ENCODE results near the gene CRAMP1. TPM values are rescaled to one million over a fixed set of nuclear protein-coding genes. Genes with fewer than 3 reads are reported as not detected.
"Not testable (repeated sequence)": the region's sequence is repeated elsewhere in the genome, so short reads cannot be mapped to it uniquely, and the experiment has no call there.

The CRAMP1 gene
- total RNA-seq, 2 experiments from 2014 or later = 15.1 to 15.7 TPM

GRCh38 chr16:1696863-1697262 lies 84.7 kb downstream of the CRAMP1 start:
- DNase-seq (no peak), ATAC-seq (no peak)
- no peaks in the 10 kb centered on the region for H3K4me1 Mint-ChIP-seq (ENCODE audit: low read depth)
- H3K27ac Mint-ChIP-seq = no peak overlapping the region
- no peaks in the 10 kb centered on the region for H3K9me3 Mint-ChIP-seq
- no peaks in the 10 kb centered on the region for H3K27me3 Mint-ChIP-seq
- H3K36me3 Mint-ChIP-seq (ENCODE audit: low read depth) = peaks cover 47% of the 10 kb centered on the region
- no peak overlapping the region for H3K4me3 Mint-ChIP-seq
- CTCF ChIA-PET = interaction anchor here (1.2 to 1.5 kb wide), 2 partner anchors 9 to 27 kb away, joined by 4 to 7 read pairs; partner anchors contain the start of gene MAPK8IP3
- POLR2A ChIA-PET = interaction anchor here (0.9 to 1.8 kb wide), 2 partner anchors 9 to 22 kb away, joined by 3 to 7 read pairs; partner anchors contain the start of gene MAPK8IP3
- intact Hi-C loops (cut with micrococcal nuclease) = no loop called here
- TF ChIP-seq CTCF (IDR thresholded peaks at IDR 0.05) = no peak

GRCh38 chr16:1698680-1699079 lies 86.5 kb downstream of the CRAMP1 start:
- ATAC-seq (no peak), DNase-seq (no peak)
- TF ChIP-seq CTCF (IDR thresholded peaks at IDR 0.05) = no peak
- ChIA-PET POLR2A (no interaction called here), CTCF (no interaction called here)
- no peaks in the 10 kb centered on the region for H3K4me1 Mint-ChIP-seq (ENCODE audit: low read depth)
- peaks cover 39% of the 10 kb centered on the region for H3K36me3 Mint-ChIP-seq (ENCODE audit: low read depth)
- no peak overlapping the region for H3K27ac Mint-ChIP-seq
- no peak overlapping the region for H3K4me3 Mint-ChIP-seq
- intact Hi-C loops (cut with micrococcal nuclease) = no loop called here
- H3K27me3 Mint-ChIP-seq = no peaks in the 10 kb centered on the region
- H3K9me3 Mint-ChIP-seq = no peaks in the 10 kb centered on the region

- ATAC-seq (no peak), DNase-seq (no peak)
- no peaks in the 10 kb centered on the region for H3K9me3 Mint-ChIP-seq
- H3K27ac Mint-ChIP-seq = no peak overlapping the region
- TF ChIP-seq CTCF (IDR thresholded peaks at IDR 0.05) = no peak
- POLR2A ChIA-PET = interaction anchor here (0.9 kb wide), 1 partner anchor 71 kb away, joined by 3 read pairs; the partner anchor contains the start of gene NME3
- peaks cover 7% of the 10 kb centered on the region for H3K4me1 Mint-ChIP-seq (ENCODE audit: low read depth)
- CTCF ChIA-PET = no interaction called here
- peaks cover 32% of the 10 kb centered on the region for H3K36me3 Mint-ChIP-seq (ENCODE audit: low read depth)
- no peak overlapping the region for H3K4me3 Mint-ChIP-seq
- no peaks in the 10 kb centered on the region for H3K27me3 Mint-ChIP-seq
- intact Hi-C loops (cut with micrococcal nuclease) = no loop called here
These were observed 88.1 kb downstream of the CRAMP1 start for GRCh38 chr16:1700246-1700645.

GRCh38 chr16:1701216-1701878 lies 89.2 kb downstream of the CRAMP1 start:
- H3K4me3 Mint-ChIP-seq = no peak overlapping the region
- ChIA-PET CTCF (interaction anchor here (0.6 kb wide), 1 partner anchor 55 kb away, joined by 3 read pairs; no protein-coding TSS in a partner anchor), POLR2A (interaction anchor here (0.9 kb wide), 1 partner anchor 70 kb away, joined by 3 read pairs; the partner anchor contains the start of gene NME3)
- H3K27me3 Mint-ChIP-seq = no peaks in the 10 kb centered on the region
- peak overlapping the region; percentile 64 for H3K27ac Mint-ChIP-seq
- intact Hi-C loops (cut with micrococcal nuclease) = no loop called here
- no peak for ATAC-seq
- peaks cover 32% of the 10 kb centered on the region for H3K36me3 Mint-ChIP-seq (ENCODE audit: low read depth)
- no peak for DNase-seq
- no peak for TF ChIP-seq CTCF (IDR thresholded peaks at IDR 0.05)
- peaks cover 7% of the 10 kb centered on the region for H3K4me1 Mint-ChIP-seq (ENCODE audit: low read depth)
- H3K9me3 Mint-ChIP-seq = no peaks in the 10 kb centered on the region

- Mint-ChIP-seq H3K4me3 (peak overlapping the region; percentile 96), H3K27ac (peak overlapping the region; percentile 98), H3K4me1 (ENCODE audit: low read depth) (peaks cover 35% of the 10 kb centered on the region), H3K36me3 (ENCODE audit: low read depth) (peaks cover 14% of the 10 kb centered on the region)
- H3K27me3 Mint-ChIP-seq; H3K9me3 Mint-ChIP-seq; intact Hi-C loops (cut with micrococcal nuclease): not testable (repeated sequence)
- CTCF ChIA-PET = interaction anchor here (0.6 to 2.2 kb wide), 28 partner anchors 8 to 492 kb away, joined by 3 to 20 read pairs (median 6); partner anchors contain the start of genes EME2, FAHD1, JPT2 and MRPS34
- POLR2A ChIA-PET = interaction anchor here (0.6 to 2.7 kb wide), 11 partner anchors 8 to 1216 kb away, joined by 3 to 14 read pairs (median 5); partner anchors contain the start of genes EME2, JPT2, MRPS34 and NME3
- DNase-seq = peak; percentile 54
- peak; percentile 11 for ATAC-seq
These were observed 93.1 kb downstream of the CRAMP1 start for GRCh38 chr16:1705324-1705687.
